GM12801 (cell line): ENCODE results near the gene CEMIP2.

ENCODE experiments used
- TF ChIP-seq, protein P1 (sequence below): IDR thresholded peaks from one replicate; pipeline ENCODE4 v1.5.1; 2011; ENCODE audit warnings: control low read depth; ENCODE audit not compliant: insufficient read length; ENCODE audit errors: extremely low read depth

The CEMIP2 gene

DNA sequence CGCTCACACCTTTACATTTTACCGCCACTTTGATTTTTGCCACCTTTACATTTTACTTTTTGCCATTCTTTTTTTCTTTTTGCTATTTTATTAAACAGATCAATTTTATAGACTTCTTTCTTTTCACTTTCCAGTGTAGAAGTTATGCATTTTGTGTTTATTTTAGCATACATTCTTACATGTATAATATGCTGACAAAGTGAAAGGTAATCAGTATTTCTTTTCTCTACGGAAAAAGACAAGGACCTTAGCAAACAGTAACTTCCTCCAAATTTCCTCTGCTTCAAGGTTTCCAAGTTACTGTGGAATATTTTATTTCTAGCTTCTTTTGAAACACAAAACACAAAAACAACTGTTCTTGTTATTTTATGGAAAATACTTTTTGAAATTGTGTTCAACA lies 97.0 kb downstream of the CEMIP2 start:
- TF ChIP-seq, protein P1, sequence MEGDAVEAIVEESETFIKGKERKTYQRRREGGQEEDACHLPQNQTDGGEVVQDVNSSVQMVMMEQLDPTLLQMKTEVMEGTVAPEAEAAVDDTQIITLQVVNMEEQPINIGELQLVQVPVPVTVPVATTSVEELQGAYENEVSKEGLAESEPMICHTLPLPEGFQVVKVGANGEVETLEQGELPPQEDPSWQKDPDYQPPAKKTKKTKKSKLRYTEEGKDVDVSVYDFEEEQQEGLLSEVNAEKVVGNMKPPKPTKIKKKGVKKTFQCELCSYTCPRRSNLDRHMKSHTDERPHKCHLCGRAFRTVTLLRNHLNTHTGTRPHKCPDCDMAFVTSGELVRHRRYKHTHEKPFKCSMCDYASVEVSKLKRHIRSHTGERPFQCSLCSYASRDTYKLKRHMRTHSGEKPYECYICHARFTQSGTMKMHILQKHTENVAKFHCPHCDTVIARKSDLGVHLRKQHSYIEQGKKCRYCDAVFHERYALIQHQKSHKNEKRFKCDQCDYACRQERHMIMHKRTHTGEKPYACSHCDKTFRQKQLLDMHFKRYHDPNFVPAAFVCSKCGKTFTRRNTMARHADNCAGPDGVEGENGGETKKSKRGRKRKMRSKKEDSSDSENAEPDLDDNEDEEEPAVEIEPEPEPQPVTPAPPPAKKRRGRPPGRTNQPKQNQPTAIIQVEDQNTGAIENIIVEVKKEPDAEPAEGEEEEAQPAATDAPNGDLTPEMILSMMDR: no peak

DNA sequence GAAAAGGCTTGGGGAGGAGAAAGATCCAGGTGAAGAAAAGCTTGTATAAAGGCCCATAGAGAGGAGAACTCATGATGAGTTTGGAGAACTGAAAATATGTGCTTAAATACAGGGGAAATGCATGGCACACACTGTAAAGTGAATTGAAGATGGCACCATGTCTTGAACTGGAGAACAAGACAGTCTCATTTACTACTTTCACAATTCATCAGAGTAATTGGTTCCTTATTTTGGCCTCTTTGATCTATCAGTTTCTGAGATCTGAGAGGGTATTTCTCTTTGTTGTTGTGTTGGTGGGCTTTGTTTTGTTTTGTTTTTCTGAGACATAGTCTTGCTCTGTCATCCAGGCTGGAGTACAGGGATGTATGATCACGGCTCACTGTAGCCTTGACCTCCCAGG lies 98.2 kb downstream of the CEMIP2 start:
- TF ChIP-seq, protein P1: no peak

DNA sequence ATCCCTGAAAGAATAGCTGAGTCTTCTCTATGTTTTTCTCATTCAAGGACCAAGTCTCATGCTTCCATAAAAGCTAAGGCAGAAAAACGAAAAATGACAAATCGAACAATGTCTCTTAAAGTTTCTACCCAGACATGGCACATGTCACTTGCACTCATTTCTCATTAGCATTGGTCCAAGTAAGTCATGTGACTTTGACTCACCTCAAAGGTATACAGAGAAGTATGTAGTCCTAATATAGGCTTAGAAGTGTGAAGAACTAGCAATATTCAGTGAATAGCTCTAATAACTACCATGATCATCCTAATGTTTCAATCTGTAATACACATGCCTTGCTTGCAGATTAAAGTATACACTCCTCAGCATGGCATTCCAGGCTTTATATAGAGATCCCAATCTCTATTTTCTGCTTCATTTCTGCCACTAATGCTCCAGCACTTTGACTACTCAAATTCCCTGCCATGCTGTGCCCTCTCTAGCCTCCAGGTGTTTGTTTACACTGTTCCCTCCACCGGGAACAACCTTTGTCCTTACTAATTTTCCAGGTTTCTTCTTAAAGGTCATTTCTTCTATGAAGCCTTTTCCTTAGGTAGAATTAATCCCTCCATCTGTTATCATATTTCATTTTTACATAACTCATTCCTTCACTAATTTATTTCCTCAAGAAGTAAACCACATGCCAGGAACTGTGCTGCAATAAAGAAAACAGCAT lies 98.9 kb downstream of the CEMIP2 start:
- TF ChIP-seq, protein P1: no peak

DNA sequence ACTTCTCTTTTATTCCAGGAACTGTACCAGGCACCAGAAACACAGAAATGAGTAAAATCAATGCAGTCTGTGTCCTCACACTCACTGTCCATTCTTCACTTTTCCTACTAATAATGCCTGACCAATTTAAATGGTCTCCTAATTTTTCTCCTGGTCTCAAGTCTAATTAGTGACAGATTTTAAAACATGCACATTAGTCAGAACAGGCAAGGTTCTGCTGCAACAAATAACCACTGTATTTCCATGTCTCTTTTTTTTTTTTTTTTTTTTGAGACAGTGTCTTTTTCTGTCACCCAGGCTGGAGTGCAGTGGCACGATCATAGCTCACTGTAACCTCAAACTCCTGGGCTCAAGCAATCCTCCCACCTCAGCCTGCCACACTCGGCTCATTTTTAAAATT lies 99.6 kb downstream of the CEMIP2 start:
- TF ChIP-seq, protein P1: no peak

DNA sequence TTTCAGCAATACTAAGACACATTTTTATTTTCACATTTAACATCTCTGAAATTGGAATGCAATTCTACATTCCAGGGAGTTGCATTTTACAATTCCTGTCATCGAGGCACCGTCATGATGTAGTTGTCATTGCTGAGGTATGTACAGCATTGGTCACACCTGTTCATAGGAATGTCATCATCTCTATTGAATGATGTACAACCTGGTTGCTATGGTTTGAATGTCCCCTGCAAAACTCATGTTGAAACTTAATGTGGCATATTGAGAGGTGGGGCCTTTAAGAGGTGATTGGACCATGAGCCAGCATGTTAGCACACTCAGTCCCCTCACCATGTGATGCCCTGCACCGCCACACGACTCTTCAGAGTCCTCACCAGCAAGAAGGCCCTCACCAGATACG lies 103.1 kb downstream of the CEMIP2 start:
- TF ChIP-seq, protein P1: no peak

DNA sequence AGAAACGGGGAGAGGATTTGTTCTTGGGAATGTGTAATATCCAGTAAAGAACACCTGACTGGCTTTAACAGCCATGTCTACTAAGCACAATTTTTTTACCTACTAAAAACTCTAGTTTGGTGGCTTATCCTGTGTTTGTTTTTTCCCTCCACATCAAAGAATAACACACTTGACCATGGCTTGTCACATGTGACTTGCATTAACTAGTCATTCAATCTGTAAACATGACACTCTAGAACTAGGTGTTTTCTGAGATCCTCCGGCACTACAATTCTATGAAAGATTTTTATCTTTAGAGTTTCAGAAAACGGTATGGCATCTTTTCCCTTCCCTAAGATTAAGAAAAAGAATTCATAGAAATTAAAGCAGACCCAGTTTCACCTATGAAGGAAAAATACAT lies 103.7 kb downstream of the CEMIP2 start:
- TF ChIP-seq, protein P1: no peak

DNA sequence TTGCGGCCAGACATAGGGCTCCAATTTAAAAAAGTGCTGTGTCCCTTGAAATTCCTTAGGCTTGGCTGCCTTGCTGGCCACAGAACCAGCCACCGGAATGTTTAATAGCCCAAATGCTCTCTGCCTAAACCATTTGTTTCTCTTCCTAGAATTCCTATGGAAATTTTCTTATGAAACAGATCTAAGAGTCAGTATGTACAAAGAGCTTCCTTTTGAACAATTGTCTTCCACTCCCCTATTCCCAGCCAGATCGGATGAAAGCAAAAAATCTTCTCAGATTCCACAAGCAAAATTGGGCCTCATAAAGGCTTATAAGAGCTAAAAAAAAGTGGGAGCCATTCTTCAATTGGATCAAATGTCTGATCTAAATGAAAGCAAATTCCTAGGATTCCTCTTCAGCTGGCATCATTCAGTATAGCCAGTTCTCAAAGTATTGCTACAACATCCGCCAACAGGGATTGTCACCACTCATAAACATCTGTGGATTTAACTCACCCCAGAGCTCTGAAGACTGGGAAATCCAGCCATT lies 104.3 kb downstream of the CEMIP2 start:
- TF ChIP-seq, protein P1: no peak
